ENCODE results near the gene LRP11. TPM values are rescaled to one million over a fixed set of nuclear protein-coding genes. Genes with fewer than 3 reads are reported as not detected.

Gene LRP11
- polyA plus RNA-seq, 3 donors: 0.20 to 0.41 (median 0.32) TPM

DNA sequence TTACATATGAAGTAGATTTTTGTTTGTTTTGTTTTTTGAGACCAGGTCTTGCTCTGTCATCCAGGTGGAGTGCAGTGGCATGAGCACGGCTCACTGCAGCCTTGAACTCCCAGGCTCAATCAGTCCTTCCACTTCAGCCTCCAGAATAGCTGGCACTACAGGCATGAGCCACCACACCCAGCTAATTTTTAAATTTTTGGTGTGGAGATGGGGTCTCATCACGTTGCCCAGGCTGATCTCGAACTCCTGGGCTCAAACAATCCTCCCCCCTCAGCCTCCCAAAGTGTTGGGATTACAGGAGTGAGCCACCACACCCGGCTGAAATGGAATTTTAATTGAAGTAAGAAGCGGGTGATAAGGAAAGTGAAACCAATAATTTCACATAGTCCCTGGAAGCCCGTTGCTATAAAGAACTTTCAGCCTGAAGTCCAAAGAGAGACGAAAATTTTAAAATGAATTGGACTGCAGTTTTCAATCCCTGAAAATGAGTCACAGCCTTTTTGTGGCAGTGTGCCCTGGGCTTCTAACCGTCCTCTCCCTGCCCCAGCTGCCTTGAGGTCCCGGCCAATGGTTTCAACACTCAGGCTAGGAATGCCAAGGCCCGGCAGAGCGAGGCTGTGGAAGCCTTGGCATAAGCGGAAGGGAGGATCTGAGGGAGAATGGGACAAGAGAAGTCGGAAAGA lies 33.0 kb upstream of the LRP11 start:
- H3K4me1 ChIP-seq (ENCODE audit: control insufficient read depth in 1 of 2, insufficient read depth in 2 of 2, low read length in 2 of 2): peaks cover 0 to 18% of the 10 kb centered on the region in 2 donors
- Mint-ChIP-seq H3K27ac (peak overlapping the region in 1 of 7 donors; percentile 78), H3K4me3 (peak overlapping the region in 1 of 2 donors; percentile 37), H3K9me3 (no peaks in the 10 kb centered on the region), H3K36me3 (no peaks in the 10 kb centered on the region), H3K27me3 (ENCODE audit: low read depth in 3 of 3) (peaks cover 0 to 9% (median 4%) of the 10 kb centered on the region in 3 donors), H3K4me1 (peaks cover 15% of the 10 kb centered on the region)
- intact Hi-C loops (cut with micrococcal nuclease): no loop called here
- no peaks in the 10 kb centered on the region for H3K27me3 ChIP-seq (ENCODE audit: control insufficient read depth in 2 of 2, insufficient read depth in 2 of 2, low read length in 2 of 2)
- H3K9me3 ChIP-seq (replicated peaks in 1 of 2; ENCODE audit: control insufficient read depth in 1 of 2, insufficient read depth in 1 of 2, low read length in 2 of 2): no peaks in the 10 kb centered on the region
- 85% methylated on average over 6 of the region's 13 CpGs for WGBS (ENCODE audit: insufficient coverage)
- no peaks in the 10 kb centered on the region for H3K36me3 ChIP-seq (replicated peaks in 1 of 2; ENCODE audit: control insufficient read depth in 1 of 2, insufficient read depth in 2 of 2, low read length in 2 of 2)
- no peak overlapping the region for H3K9ac ChIP-seq (ENCODE audit: insufficient read depth, low read length, poor library complexity, severe bottlenecking)
- no peak for DNase-seq
- no peak overlapping the region for H3K4me3 ChIP-seq (replicated peaks in 1 of 3; ENCODE audit: low read depth in 2 of 3, low read length in 3 of 3)
- no peak overlapping the region for H2AFZ ChIP-seq (ENCODE audit: insufficient read depth, low read depth, low read length, poor library complexity, severe bottlenecking)
- H3K4me2 ChIP-seq (replicated peaks; ENCODE audit: extremely low read depth, low read length, poor library complexity, severe bottlenecking): no peak overlapping the region
- no peaks in the 10 kb centered on the region for H4K20me1 ChIP-seq (ENCODE audit: insufficient read depth, low read length)
- no peaks in the 10 kb centered on the region for H3K79me2 ChIP-seq (ENCODE audit: insufficient read depth, low read length)
- TF ChIP-seq, protein P1, sequence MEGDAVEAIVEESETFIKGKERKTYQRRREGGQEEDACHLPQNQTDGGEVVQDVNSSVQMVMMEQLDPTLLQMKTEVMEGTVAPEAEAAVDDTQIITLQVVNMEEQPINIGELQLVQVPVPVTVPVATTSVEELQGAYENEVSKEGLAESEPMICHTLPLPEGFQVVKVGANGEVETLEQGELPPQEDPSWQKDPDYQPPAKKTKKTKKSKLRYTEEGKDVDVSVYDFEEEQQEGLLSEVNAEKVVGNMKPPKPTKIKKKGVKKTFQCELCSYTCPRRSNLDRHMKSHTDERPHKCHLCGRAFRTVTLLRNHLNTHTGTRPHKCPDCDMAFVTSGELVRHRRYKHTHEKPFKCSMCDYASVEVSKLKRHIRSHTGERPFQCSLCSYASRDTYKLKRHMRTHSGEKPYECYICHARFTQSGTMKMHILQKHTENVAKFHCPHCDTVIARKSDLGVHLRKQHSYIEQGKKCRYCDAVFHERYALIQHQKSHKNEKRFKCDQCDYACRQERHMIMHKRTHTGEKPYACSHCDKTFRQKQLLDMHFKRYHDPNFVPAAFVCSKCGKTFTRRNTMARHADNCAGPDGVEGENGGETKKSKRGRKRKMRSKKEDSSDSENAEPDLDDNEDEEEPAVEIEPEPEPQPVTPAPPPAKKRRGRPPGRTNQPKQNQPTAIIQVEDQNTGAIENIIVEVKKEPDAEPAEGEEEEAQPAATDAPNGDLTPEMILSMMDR (IDR thresholded peaks at IDR 0.05): no peak
- H3K27ac ChIP-seq (ENCODE audit: low read depth in 1 of 2, low read length in 2 of 2): no peak overlapping the region

DNA sequence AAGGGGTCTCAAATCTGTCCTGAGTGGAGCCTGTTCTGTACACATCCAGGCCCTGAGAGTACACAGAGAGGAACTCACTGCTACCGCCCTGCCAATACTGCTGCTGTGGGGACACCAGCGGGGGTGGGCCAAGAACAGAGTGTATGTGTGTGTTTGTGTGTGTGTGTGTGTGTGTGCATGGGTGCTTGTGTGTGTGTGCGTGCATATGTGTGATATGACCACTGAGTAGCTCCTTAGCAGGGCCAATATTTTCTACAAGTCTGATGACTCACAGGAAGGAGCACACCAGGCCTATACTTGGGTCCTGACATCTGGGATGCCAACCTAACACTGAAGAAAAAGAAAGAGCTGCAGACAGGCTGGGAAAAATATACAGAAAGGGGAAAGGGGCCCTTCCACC lies 32.3 kb upstream of the LRP11 start:
- H2AFZ ChIP-seq (ENCODE audit: insufficient read depth, low read depth, low read length, poor library complexity, severe bottlenecking): no peak overlapping the region
- peaks cover 0 to 3% (median 0%) of the 10 kb centered on the region in 7 donors for H3K9me3 Mint-ChIP-seq

More for the DNA sequence above, 32.3 kb upstream of the LRP11 start:
- WGBS (ENCODE audit: insufficient coverage): 75% methylated on average over 2 of the region's 3 CpGs
- Mint-ChIP-seq H3K27ac (no peak overlapping the region), H3K36me3 (no peaks in the 10 kb centered on the region), H3K4me1 (peaks cover 15% of the 10 kb centered on the region), H3K4me3 (no peak overlapping the region), H3K27me3 (ENCODE audit: low read depth in 3 of 3) (peaks cover 0 to 7% (median 4%) of the 10 kb centered on the region in 3 donors)
- no peak overlapping the region for H3K4me3 ChIP-seq (replicated peaks in 1 of 3; ENCODE audit: low read depth in 2 of 3, low read length in 3 of 3)
- DNase-seq: no peak
- H4K20me1 ChIP-seq (ENCODE audit: insufficient read depth, low read length): no peaks in the 10 kb centered on the region
- H3K4me2 ChIP-seq (replicated peaks; ENCODE audit: extremely low read depth, low read length, poor library complexity, severe bottlenecking): no peak overlapping the region
- peaks cover 0 to 18% of the 10 kb centered on the region in 2 donors for H3K4me1 ChIP-seq (ENCODE audit: control insufficient read depth in 1 of 2, insufficient read depth in 2 of 2, low read length in 2 of 2)
- H3K9me3 ChIP-seq (replicated peaks in 1 of 2; ENCODE audit: control insufficient read depth in 1 of 2, insufficient read depth in 1 of 2, low read length in 2 of 2): no peaks in the 10 kb centered on the region
- H3K36me3 ChIP-seq (replicated peaks in 1 of 2; ENCODE audit: control insufficient read depth in 1 of 2, insufficient read depth in 2 of 2, low read length in 2 of 2): no peaks in the 10 kb centered on the region
- H3K9ac ChIP-seq (ENCODE audit: insufficient read depth, low read length, poor library complexity, severe bottlenecking): no peak overlapping the region
- no peaks in the 10 kb centered on the region for H3K79me2 ChIP-seq (ENCODE audit: insufficient read depth, low read length)
- intact Hi-C loops (cut with micrococcal nuclease): no loop called here
- TF ChIP-seq, protein P1 (IDR thresholded peaks at IDR 0.05): no peak
- no peak overlapping the region for H3K27ac ChIP-seq (ENCODE audit: low read depth in 1 of 2, low read length in 2 of 2)
- H3K27me3 ChIP-seq (ENCODE audit: control insufficient read depth in 2 of 2, insufficient read depth in 2 of 2, low read length in 2 of 2): no peaks in the 10 kb centered on the region
